PC-9 (cell line): Measurements from ENCODE around the gene ANKRD35. TPM values are rescaled to one million over a fixed set of nuclear protein-coding genes. Genes with fewer than 3 reads are reported as not detected.

Experiments used
- BruUV-seq: library from RNA; stranded (reverse); fragments of 400-500 nt; replicated peaks from 2 replicates; lab custom pipeline; 2021; lab: Mats Ljungman, UMichigan
- CTCF ChIA-PET: fragments of 300-600 bp; sonication (Branson Sonifier 250); formaldehyde crosslinking; loops from one replicate; lab custom pipeline; 2022; ENCODE audit warnings: antibody characterized with exemption; lab: Charles Lee
- POLR2A ChIA-PET: fragments of 300-600 bp; sonication (Branson Sonifier 250); formaldehyde crosslinking; loops from one replicate; lab custom pipeline; 2022; ENCODE audit warnings: antibody characterized with exemption; ENCODE audit not compliant: unreplicated experiment; lab: Charles Lee
- DNase-seq, 2 experiments: peaks; one replicate each; pipeline versions ENCODE4 v3.0.0 to v3.0.0-alpha.2; 2015 to 2022; ENCODE audit warnings: mixed read lengths in 1 of 2
- H2AFZ ChIP-seq: fragments of 200-600 bp; sonication (generic); 2 replicates; pipeline ENCODE4 v1.8.1; 2017; ENCODE audit warnings: antibody characterized with exemption
- H3F3A ChIP-seq: fragments of 200-600 bp; sonication (generic); 2 replicates; pipeline ENCODE4 v1.8.1; 2017; ENCODE audit warnings: antibody characterized with exemption, mild to moderate bottlenecking, low read depth; ENCODE audit not compliant: insufficient read depth
- H3K27ac ChIP-seq: fragments of 200-600 bp; sonication (generic); 2 replicates; pipeline ENCODE4 v1.6.1; 2016; ENCODE audit warnings: mixed run types
- H3K27me3 ChIP-seq: fragments of 200-600 bp; sonication (generic); 2 replicates; pipeline ENCODE4 v1.6.1; 2016; ENCODE audit warnings: low read depth, mixed run types; ENCODE audit not compliant: insufficient read depth
- H3K36me3 ChIP-seq: fragments of 200-600 bp; sonication (generic); 2 replicates; pipeline ENCODE4 v1.6.1; 2016; ENCODE audit warnings: low read depth, mixed run types
- H3K4me1 ChIP-seq: fragments of 200-600 bp; sonication (generic); replicated peaks from 2 replicates; pipeline ENCODE4 v1.6.1; 2016; ENCODE audit warnings: mixed run types; ENCODE audit not compliant: insufficient read depth
- H3K4me2 ChIP-seq: fragments of 200-600 bp; sonication (generic); 2 replicates; pipeline ENCODE4 v1.6.1; 2017; ENCODE audit warnings: mixed run types
- H3K4me3 ChIP-seq: fragments of 200-600 bp; sonication (generic); 2 replicates; pipeline ENCODE4 v1.6.1; 2016; ENCODE audit warnings: mixed run types
- H3K79me2 ChIP-seq: fragments of 200-600 bp; sonication (generic); 2 replicates; pipeline ENCODE4 v1.6.1; 2017; ENCODE audit warnings: low read depth, mixed run types
- H3K9me2 ChIP-seq: fragments of 200-600 bp; sonication (generic); 2 replicates; pipeline ENCODE4 v1.8.1; 2017; ENCODE audit warnings: mild to moderate bottlenecking; ENCODE audit not compliant: insufficient read depth
- H3K9me3 ChIP-seq: fragments of 200-600 bp; sonication (generic); 2 replicates; pipeline ENCODE4 v1.8.1; 2016; ENCODE audit warnings: low read depth; ENCODE audit not compliant: insufficient read depth
- H4K20me1 ChIP-seq: fragments of 200-600 bp; sonication (generic); 2 replicates; pipeline ENCODE4 v1.8.1; 2017; ENCODE audit not compliant: insufficient read depth
- EZH2 ChIP-seq: fragments of 200-600 bp; sonication (generic); IDR thresholded peaks from 2 replicates; pipeline ENCODE4 v1.8.0; 2017; ENCODE audit warnings: antibody characterized with exemption, low read depth
- intact Hi-C: fragments of 100-400 bp; cut with micrococcal nuclease; formaldehyde crosslinking; loops from one replicate; pipeline ENCODE4 v1.10.0; 2022; ENCODE audit not compliant: unreplicated experiment
- total RNA-seq: library from RNA; stranded (reverse); gene quantifications from 2 replicates; pipeline ENCODE4 v1.2.3, GENCODE V29; 2021
- TF ChIP-seq, protein P1 (sequence below): fragments of 200-600 bp; sonication (generic); conservative IDR thresholded peaks from 2 replicates; pipeline ENCODE4 v1.6.1; 2017; ENCODE audit warnings: mixed run types, antibody characterized with exemption, mild to moderate bottlenecking, moderate library complexity

The ANKRD35 gene
- total RNA-seq, 1 experiment from 2014 or later: 1.2 TPM

DNA sequence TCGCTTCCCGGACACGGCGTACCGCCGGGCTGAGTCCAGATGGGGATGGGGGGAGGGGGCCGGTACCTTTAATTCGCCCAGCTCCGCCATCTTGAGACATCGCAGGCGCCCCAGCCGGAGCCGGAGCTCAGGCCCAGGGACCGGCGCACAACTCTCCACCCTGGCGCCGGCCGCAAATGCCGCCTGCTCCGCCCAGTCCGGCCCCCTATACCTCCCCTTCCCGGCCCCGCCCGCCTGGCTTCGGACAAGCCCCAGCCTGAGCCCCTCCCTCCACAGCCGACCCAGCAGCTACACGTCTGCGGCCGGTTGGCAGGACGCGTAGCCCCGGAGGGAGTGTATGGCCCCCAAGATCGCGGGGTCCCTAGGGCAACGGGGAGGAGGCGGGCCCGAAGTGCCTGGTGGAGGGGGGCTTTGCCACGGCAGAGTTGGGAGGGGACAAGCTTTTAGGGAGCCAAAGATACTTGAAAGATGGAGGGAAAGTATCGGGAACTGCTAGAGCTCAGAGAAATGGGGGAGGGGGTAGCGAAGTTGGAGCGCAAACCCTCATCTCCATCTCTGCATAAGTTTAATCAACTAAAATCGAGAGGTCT lies 26.7 kb downstream of the ANKRD35 start, which contains the start of gene PIAS3:
TSS of gene PIAS3 (minus strand) at position 181 of the 590 bp plus-strand sequence. CDS start at position 90, 91 bp downstream.
- BruUV-seq: no TSS peak
- intact Hi-C loops: loop anchor here (1.0 to 5.0 kb wide), 3 partner anchors 33 to 178 kb away; partner anchors contain the start of gene PEX11B

GRCh38 chr1:145858238-145858900 lies 27.3 kb downstream of the ANKRD35 start:
- no peak for TF ChIP-seq EZH2
- TF ChIP-seq, protein P1, sequence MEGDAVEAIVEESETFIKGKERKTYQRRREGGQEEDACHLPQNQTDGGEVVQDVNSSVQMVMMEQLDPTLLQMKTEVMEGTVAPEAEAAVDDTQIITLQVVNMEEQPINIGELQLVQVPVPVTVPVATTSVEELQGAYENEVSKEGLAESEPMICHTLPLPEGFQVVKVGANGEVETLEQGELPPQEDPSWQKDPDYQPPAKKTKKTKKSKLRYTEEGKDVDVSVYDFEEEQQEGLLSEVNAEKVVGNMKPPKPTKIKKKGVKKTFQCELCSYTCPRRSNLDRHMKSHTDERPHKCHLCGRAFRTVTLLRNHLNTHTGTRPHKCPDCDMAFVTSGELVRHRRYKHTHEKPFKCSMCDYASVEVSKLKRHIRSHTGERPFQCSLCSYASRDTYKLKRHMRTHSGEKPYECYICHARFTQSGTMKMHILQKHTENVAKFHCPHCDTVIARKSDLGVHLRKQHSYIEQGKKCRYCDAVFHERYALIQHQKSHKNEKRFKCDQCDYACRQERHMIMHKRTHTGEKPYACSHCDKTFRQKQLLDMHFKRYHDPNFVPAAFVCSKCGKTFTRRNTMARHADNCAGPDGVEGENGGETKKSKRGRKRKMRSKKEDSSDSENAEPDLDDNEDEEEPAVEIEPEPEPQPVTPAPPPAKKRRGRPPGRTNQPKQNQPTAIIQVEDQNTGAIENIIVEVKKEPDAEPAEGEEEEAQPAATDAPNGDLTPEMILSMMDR: no peak
- no peaks in the 10 kb centered on the region for H3K27me3 ChIP-seq
- no TSS peak for BruUV-seq
- H3K27ac ChIP-seq: no peak overlapping the region
- CTCF ChIA-PET: interaction anchor here (0.5 to 2.3 kb wide), 9 partner anchors 8 to 148 kb away, joined by 3 to 29 read pairs (median 6); partner anchors contain the start of genes NUDT17 and PEX11B
- H3F3A ChIP-seq: peaks cover 4% of the 10 kb centered on the region; the same call in 1 of the 2 replicates
- peaks cover 14% of the 10 kb centered on the region for H3K79me2 ChIP-seq
- H3K9me3 ChIP-seq: no peaks in the 10 kb centered on the region
- 0 out of 2 replicates have a peak, but pooled peaks cover 14% of the 10 kb centered on the region for H3K36me3 ChIP-seq
- intact Hi-C loops: loop anchor here (2.0 to 5.0 kb wide), 2 partner anchors 60 to 179 kb away; partner anchors contain the start of gene PEX11B
- POLR2A ChIA-PET: interaction anchor here (0.5 to 1.8 kb wide), 7 partner anchors 12 to 393 kb away, joined by 3 to 19 read pairs (median 5); partner anchors contain the start of gene PEX11B
- no peaks in the 10 kb centered on the region for H4K20me1 ChIP-seq
- peak overlapping the region; percentile 75 for H3K4me2 ChIP-seq
- peak in 1 of 2 experiments; percentile 50 for DNase-seq
- peak overlapping the region; percentile 77 for H2AFZ ChIP-seq
- no peaks in the 10 kb centered on the region for H3K9me2 ChIP-seq
- H3K4me1 ChIP-seq: peaks cover 8% of the 10 kb centered on the region
- peak overlapping the region; percentile 93 for H3K4me3 ChIP-seq

More for the DNA sequence above, 26.7 kb downstream of the ANKRD35 start, which contains the start of gene PIAS3:
- Histone ChIP-seq H4K20me1 (no peaks in the 10 kb centered on the region), H3F3A (peaks cover 4% of the 10 kb centered on the region; the same call in 1 of the 2 replicates), H3K27me3 (no peaks in the 10 kb centered on the region), H3K27ac (peak within 1 kb of the TSS; percentile 23; the same call in 1 of the 2 replicates), H3K9me2 (no peaks in the 10 kb centered on the region), H3K4me1 (peaks cover 8% of the 10 kb centered on the region), H3K4me3 (peak within 1 kb of the TSS; percentile 93), H3K4me2 (peak within 1 kb of the TSS; percentile 75), H2AFZ (peak within 1 kb of the TSS; percentile 89), H3K79me2 (peaks cover 14% of the 10 kb centered on the region), H3K36me3 (0 out of 2 replicates have a peak, but pooled peaks cover 14% of the 10 kb centered on the region), H3K9me3 (no peaks in the 10 kb centered on the region)
- TF ChIP-seq EZH2: no peak
- TF ChIP-seq, protein P1: no peak
- peak; percentile 81 to 95 for DNase-seq
- CTCF ChIA-PET: interaction anchor here (0.5 to 2.3 kb wide), 9 partner anchors 9 to 148 kb away, joined by 3 to 29 read pairs (median 6); partner anchors contain the start of genes NUDT17 and PEX11B
- POLR2A ChIA-PET: interaction anchor here (0.5 to 1.8 kb wide), 12 partner anchors 12 to 394 kb away, joined by 3 to 19 read pairs (median 5); partner anchors contain the start of genes ANKRD34A, PEX11B and POLR3GL

- H3K9me3 ChIP-seq: no peaks in the 10 kb centered on the region
- H3K4me3 ChIP-seq: no peak overlapping the region
- 0 out of 2 replicates have a peak, but pooled peaks cover 14% of the 10 kb centered on the region for H3K36me3 ChIP-seq
- H3K79me2 ChIP-seq: peaks cover 14% of the 10 kb centered on the region
- ChIA-PET CTCF (no interaction called here), POLR2A (no interaction called here)
- H3K27ac ChIP-seq: no peak overlapping the region
- intact Hi-C loops: loop anchor here (5.0 kb wide), 1 partner anchor 180 kb away; no protein-coding TSS in a partner anchor
- H3K27me3 ChIP-seq: no peaks in the 10 kb centered on the region
- no peak overlapping the region for H3K4me2 ChIP-seq
- no peak for TF ChIP-seq EZH2
- TF ChIP-seq, protein P1: no peak
- H3F3A ChIP-seq: peaks cover 4% of the 10 kb centered on the region; the same call in 1 of the 2 replicates
- peaks cover 8% of the 10 kb centered on the region for H3K4me1 ChIP-seq
- no peaks in the 10 kb centered on the region for H4K20me1 ChIP-seq
- H3K9me2 ChIP-seq: no peaks in the 10 kb centered on the region
- BruUV-seq: no TSS peak
- H2AFZ ChIP-seq: no peak overlapping the region
- no peak for DNase-seq
These were observed 28.5 kb downstream of the ANKRD35 start for GRCh38 chr1:145857170-145857569.
